ENCODE measurements around the gene TBRG4.

Gene TBRG4

DNA sequence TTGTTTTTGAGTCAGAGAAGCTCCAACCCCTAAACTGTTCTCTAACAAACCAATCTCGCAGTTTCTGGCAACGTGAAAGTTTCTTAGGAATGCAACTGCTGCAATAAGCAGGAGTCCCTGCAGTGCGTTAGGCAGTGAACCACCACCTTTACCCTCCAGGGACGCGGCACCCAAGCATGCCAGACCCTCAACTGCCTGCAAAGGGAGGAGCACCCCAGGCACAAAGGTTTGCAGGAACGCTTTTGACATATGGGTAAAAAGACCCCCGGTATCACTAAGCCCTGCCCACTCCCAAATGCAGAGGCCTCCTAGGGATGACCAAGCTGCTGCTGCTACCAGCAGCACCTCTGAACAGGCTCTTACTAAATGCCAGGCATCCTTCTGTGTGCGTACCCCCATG lies 4.7 kb downstream of the TBRG4 start:
- FAIRE-seq (no peak), DNase-seq (ENCODE audit: insufficient read length, low spot score) (no peak)
- TF ChIP-seq, protein P1, sequence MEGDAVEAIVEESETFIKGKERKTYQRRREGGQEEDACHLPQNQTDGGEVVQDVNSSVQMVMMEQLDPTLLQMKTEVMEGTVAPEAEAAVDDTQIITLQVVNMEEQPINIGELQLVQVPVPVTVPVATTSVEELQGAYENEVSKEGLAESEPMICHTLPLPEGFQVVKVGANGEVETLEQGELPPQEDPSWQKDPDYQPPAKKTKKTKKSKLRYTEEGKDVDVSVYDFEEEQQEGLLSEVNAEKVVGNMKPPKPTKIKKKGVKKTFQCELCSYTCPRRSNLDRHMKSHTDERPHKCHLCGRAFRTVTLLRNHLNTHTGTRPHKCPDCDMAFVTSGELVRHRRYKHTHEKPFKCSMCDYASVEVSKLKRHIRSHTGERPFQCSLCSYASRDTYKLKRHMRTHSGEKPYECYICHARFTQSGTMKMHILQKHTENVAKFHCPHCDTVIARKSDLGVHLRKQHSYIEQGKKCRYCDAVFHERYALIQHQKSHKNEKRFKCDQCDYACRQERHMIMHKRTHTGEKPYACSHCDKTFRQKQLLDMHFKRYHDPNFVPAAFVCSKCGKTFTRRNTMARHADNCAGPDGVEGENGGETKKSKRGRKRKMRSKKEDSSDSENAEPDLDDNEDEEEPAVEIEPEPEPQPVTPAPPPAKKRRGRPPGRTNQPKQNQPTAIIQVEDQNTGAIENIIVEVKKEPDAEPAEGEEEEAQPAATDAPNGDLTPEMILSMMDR (IDR thresholded peaks at IDR 0.05; ENCODE audit: insufficient read depth, missing control alignments): no peak

- TF ChIP-seq, protein P1 (IDR thresholded peaks at IDR 0.05; ENCODE audit: insufficient read depth, missing control alignments): no peak
- FAIRE-seq (no peak), DNase-seq (ENCODE audit: insufficient read length, low spot score) (no peak)
Observed at GRCh38 chr7:45105588-45106188, 5.8 kb downstream of the TBRG4 start.

DNA sequence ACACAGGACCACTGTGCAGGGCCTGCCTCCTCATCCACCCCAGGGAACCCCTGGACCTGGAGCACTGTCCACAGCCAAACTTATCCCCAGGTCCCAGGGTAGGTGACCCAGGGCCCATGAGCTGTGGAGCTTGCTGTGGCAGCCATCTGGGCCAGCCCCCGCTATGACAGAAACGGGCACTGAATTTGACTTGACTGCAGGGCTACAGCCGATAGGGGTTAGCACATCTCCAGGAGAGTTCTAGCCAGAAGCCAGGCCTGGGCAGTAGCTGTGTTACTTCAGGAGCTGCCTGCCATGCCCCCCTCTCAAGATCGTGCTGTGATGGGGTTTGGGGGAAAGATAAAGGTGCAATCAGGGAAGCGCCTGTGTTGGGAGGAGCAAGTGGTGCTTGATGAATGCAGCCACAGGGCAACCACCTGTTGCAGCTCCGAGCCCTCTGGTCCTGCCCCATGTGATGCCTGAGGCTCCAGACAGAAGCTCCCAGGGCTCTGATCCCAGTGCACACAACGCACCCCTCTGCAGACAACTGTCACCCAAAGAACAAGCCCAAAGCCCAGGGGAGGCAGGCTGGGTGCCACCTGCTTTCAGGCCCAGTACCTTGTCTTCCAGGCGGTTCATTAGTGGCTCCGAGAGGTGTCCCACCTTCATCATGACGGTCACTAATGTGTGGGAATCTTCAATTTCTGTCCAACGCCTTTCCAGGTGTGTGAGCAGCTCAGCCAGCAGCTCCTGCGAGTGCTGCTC lies 6.5 kb downstream of the TBRG4 start:
- FAIRE-seq (no peak), DNase-seq (ENCODE audit: insufficient read length, low spot score) (no peak)
- TF ChIP-seq, protein P1 (IDR thresholded peaks at IDR 0.05; ENCODE audit: insufficient read depth, missing control alignments): no peak

DNA sequence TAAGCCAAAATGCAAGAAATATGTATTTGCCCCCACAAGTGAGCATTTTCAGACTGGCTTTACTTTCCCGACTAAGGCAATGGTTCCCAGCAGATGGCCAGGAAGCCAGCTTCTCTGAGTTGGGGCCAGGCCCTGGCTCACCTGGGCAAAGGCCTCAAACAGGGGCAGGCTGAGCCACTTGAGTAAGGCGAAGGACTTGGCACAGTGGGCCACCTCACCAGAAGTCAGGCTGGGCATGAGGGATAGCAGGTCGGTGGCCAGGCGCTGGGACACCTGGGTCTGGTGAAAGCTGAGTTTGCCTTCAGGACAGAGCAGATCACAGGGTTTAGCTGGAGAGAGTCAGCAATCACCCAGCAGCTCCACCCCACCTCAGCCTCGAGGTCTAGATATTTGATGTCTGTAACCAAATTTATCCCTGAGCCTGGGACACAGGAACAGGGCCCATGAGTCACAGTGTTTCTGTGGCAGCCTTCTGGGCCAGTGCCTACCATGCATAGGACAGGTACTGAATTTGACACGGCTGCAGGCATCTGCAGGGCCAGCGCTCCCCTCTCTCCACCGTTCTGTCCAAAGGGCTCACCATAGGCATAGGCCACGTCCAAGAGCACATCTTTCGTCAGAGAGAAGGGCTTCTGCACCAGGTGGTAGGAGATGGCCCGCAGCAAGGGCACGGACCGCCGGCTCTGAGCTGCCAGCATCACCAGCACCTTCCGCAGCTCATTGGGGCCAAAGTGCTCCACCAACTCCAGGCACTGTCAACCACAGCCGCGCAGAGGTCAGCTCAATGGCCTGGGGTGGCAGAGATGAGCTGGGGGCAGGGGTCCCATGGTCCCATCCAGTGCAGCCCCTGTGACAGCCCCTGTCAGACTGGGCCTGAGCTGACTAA lies 7.3 kb downstream of the TBRG4 start:
- TF ChIP-seq, protein P1 (IDR thresholded peaks at IDR 0.05; ENCODE audit: insufficient read depth, missing control alignments): no peak
- no peak for FAIRE-seq

GRCh38 chr7:45102785-45103712 lies 8.4 kb downstream of the TBRG4 start:
- no peak for DNase-seq (ENCODE audit: insufficient read length, low spot score)
- TF ChIP-seq, protein P1 (IDR thresholded peaks at IDR 0.05; ENCODE audit: insufficient read depth, missing control alignments): no peak
- no peak for FAIRE-seq

More for the DNA sequence above, 7.3 kb downstream of the TBRG4 start:
- no peak for DNase-seq (ENCODE audit: insufficient read length, low spot score)

GRCh38 chr7:45101748-45102147 lies 9.7 kb downstream of the TBRG4 start:
- TF ChIP-seq, protein P1 (IDR thresholded peaks at IDR 0.05; ENCODE audit: insufficient read depth, missing control alignments): no peak
- FAIRE-seq (no peak), DNase-seq (ENCODE audit: insufficient read length, low spot score) (no peak)

Measured in D721Med (cell line).